ENCODE results near the gene GSK3A. TPM values are rescaled to one million over a fixed set of nuclear protein-coding genes. Genes with fewer than 3 reads are reported as not detected.
A peak's percentile ranks its signal among the peaks of the same experiment; 100 is the strongest.

GSK3A gene
- total RNA-seq, 1 donor from 2014 or later: 50.3 TPM

DNA sequence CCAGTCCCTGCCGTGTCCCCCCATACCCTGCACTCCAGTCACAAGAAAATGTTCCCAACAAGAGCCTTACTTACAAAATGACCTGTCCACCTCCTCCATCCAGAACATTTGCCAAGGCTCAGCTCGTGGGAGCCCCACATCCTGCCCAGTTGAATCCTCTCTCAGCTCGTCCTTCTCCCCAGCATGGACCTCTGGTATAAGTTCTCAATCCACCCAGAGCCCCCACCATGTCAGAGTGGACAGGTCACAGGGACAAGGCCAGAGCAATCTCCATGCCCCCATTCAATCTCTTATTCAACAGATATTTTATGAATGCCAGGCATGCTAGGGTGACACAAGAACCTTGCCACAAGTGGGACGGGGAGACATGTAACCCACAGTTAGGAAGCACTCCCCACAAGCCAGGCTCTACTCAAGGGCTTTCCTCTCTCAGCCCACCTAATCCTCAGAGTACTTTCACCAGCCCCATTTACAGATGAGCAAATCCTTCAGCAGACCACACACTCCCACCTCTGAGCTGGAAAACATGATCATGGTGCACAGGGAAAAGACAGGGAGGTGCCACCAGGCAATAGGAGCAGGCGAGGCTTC is 40.0 kb downstream of the GSK3A start:
- Histone ChIP-seq H3K4me1 (ENCODE audit: insufficient read depth, low read length) (peaks cover 24% of the 10 kb centered on the region), H3K9me3 (ENCODE audit: insufficient read depth, low read depth, low read length) (no peaks in the 10 kb centered on the region), H2AFZ (ENCODE audit: low read depth, low read length) (no peak overlapping the region), H4K20me1 (ENCODE audit: insufficient read depth, low read length) (peaks cover 43% of the 10 kb centered on the region), H3K4me2 (ENCODE audit: low read length) (no peak overlapping the region), H3K4me3 (ENCODE audit: insufficient read depth, low read depth, low read length) (no peak overlapping the region), H3K79me2 (ENCODE audit: insufficient read depth, low read length) (peaks cover 29% of the 10 kb centered on the region), H3K27me3 (ENCODE audit: insufficient read depth, low read length) (no peaks in the 10 kb centered on the region), H3K27ac (ENCODE audit: low read depth, low read length) (no peak overlapping the region), H3K9ac (ENCODE audit: low read length) (no peak overlapping the region), H3K36me3 (ENCODE audit: insufficient read depth, low read length) (peaks cover 14% of the 10 kb centered on the region)
- no peaks in the 10 kb centered on the region for H3K27me3 Mint-ChIP-seq (ENCODE audit: low read depth, unreplicated experiment)
- H3K4me3 Mint-ChIP-seq (ENCODE audit: unreplicated experiment): no peak overlapping the region
- H3K27ac Mint-ChIP-seq (ENCODE audit: unreplicated experiment): peak overlapping the region; percentile 20
- TF ChIP-seq CTCF (IDR thresholded peaks at IDR 0.05; ENCODE audit: insufficient read depth, low read depth, low read length) (no peak), EZH2 (IDR thresholded peaks at IDR 0.05; ENCODE audit: insufficient read depth, low read length) (no peak)
- H3K9me3 Mint-ChIP-seq (ENCODE audit: unreplicated experiment): no peaks in the 10 kb centered on the region
- H3K4me1 Mint-ChIP-seq (ENCODE audit: low read depth, unreplicated experiment): peaks cover 22% of the 10 kb centered on the region
- peaks cover 47% of the 10 kb centered on the region for H3K36me3 Mint-ChIP-seq (ENCODE audit: low read depth, unreplicated experiment)
- no peak for FAIRE-seq
- DNase-seq (ENCODE audit: low read depth): no peak

DNA sequence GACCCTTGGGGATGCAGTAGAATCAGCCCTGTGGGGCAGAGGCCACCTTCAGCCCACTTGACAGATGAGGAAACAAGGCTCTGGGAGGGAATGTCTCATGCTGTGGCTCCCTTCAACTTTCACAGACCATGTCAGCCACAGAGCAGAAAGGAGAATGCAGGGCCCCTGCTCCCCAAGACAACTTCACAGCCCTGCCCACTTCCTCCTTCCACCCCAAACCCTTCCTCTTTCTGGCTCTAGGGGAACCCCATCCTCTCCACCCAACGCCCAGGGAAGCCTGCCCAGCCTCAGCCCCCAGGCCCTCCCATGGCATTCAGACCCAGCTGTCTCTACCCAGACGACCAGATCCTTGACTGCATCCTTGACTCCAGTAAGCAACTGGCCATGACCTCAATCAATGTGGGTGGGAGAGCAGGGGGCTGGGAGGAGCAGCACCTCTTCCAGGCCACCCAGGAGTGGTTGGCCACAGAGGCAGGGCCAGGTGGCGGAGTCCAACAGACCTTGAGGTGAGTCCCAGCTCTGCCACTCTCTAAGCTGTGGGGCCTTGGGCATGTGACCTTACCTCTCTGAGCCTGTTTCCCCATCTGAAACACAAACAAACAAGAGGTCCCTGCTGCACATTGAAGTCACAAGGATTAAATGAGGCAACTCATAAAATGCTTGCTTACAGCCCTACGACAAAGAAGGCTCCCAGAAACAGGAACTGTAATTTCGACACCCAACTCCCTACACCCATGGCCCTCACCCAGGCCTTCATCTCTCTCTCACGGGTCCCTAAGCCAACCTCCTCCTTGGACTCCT is 40.7 kb downstream of the GSK3A start:
- Mint-ChIP-seq H3K9me3 (ENCODE audit: unreplicated experiment) (no peaks in the 10 kb centered on the region), H3K4me3 (ENCODE audit: unreplicated experiment) (no peak overlapping the region), H3K27me3 (ENCODE audit: low read depth, unreplicated experiment) (no peaks in the 10 kb centered on the region), H3K36me3 (ENCODE audit: low read depth, unreplicated experiment) (peaks cover 44% of the 10 kb centered on the region), H3K4me1 (ENCODE audit: low read depth, unreplicated experiment) (peaks cover 15% of the 10 kb centered on the region), H3K27ac (ENCODE audit: unreplicated experiment) (no peak overlapping the region)
- Histone ChIP-seq H3K36me3 (ENCODE audit: insufficient read depth, low read length) (peaks cover 14% of the 10 kb centered on the region), H3K27ac (ENCODE audit: low read depth, low read length) (no peak overlapping the region), H3K79me2 (ENCODE audit: insufficient read depth, low read length) (peaks cover 26% of the 10 kb centered on the region), H3K4me3 (ENCODE audit: insufficient read depth, low read depth, low read length) (no peak overlapping the region), H3K9ac (ENCODE audit: low read length) (no peak overlapping the region), H3K9me3 (ENCODE audit: insufficient read depth, low read depth, low read length) (no peaks in the 10 kb centered on the region), H2AFZ (ENCODE audit: low read depth, low read length) (no peak overlapping the region), H3K4me1 (ENCODE audit: insufficient read depth, low read length) (peaks cover 17% of the 10 kb centered on the region), H3K27me3 (ENCODE audit: insufficient read depth, low read length) (no peaks in the 10 kb centered on the region), H4K20me1 (ENCODE audit: insufficient read depth, low read length) (peaks cover 43% of the 10 kb centered on the region), H3K4me2 (ENCODE audit: low read length) (no peak overlapping the region)
- TF ChIP-seq CTCF (IDR thresholded peaks at IDR 0.05; ENCODE audit: insufficient read depth, low read depth, low read length) (no peak), EZH2 (IDR thresholded peaks at IDR 0.05; ENCODE audit: insufficient read depth, low read length) (no peak)
- no peak for DNase-seq (ENCODE audit: low read depth)
- no peak for FAIRE-seq
